ENCODE results near the gene ZNF485.
"Not testable (repeated sequence)": the region's sequence is repeated elsewhere in the genome, so short reads cannot be mapped to it uniquely, and the experiment has no call there.

The ZNF485 gene

GRCh38 chr10:43606323-43607198, at the start of gene ZNF485:
Gene ZNF485 (plus strand): TSS chr10:43606438. CDS start chr10:43607051, 613 bp downstream.
- DNase-seq: peak; percentile 23

- no peak for DNase-seq
Observed at GRCh38 chr10:43557214-43557613, 49.0 kb upstream of the ZNF485 start.

- DNase-seq: no peak
Observed at GRCh38 chr10:43569681-43570080, 36.6 kb upstream of the ZNF485 start.

GRCh38 chr10:43570971-43571370, 35.3 kb upstream of the ZNF485 start:
- DNase-seq: no peak

- no peak for DNase-seq
Observed at GRCh38 chr10:43573250-43574000, 32.8 kb upstream of the ZNF485 start.

- no peak for DNase-seq
Observed at GRCh38 chr10:43574001-43574892, 32.0 kb upstream of the ZNF485 start, which contains the start of gene ZNF239. Gene ZNF239 (minus strand): TSS chr10:43574616. CDS start chr10:43558079, 16,537 bp downstream.

- DNase-seq: no peak
Observed at GRCh38 chr10:43574906-43575305, 31.3 kb upstream of the ZNF485 start.

- DNase-seq: no peak
Observed at GRCh38 chr10:43576062-43576461, 30.2 kb upstream of the ZNF485 start.

- no peak for DNase-seq
Observed at GRCh38 chr10:43576580-43576979, 29.7 kb upstream of the ZNF485 start.

- DNase-seq: no peak
Observed at GRCh38 chr10:43584051-43584450, 22.2 kb upstream of the ZNF485 start.

GRCh38 chr10:43585046-43585445, 21.2 kb upstream of the ZNF485 start:
- DNase-seq: no peak

GRCh38 chr10:43585981-43586729, 20.1 kb upstream of the ZNF485 start:
- no peak for DNase-seq

- not testable (repeated sequence) for DNase-seq
Observed at GRCh38 chr10:43586730-43587115, 19.5 kb upstream of the ZNF485 start.

- DNase-seq: no peak
Observed at GRCh38 chr10:43591303-43591904, 14.8 kb upstream of the ZNF485 start.

GRCh38 chr10:43594944-43595589, 11.2 kb upstream of the ZNF485 start:
- no peak for DNase-seq

GRCh38 chr10:43595739-43596298, 10.4 kb upstream of the ZNF485 start:
- DNase-seq: no peak

- DNase-seq: no peak
Observed at GRCh38 chr10:43596546-43596945, 9.7 kb upstream of the ZNF485 start.

- no peak for DNase-seq
Observed at GRCh38 chr10:43598446-43598845, 7.8 kb upstream of the ZNF485 start.

- no peak for DNase-seq
Observed at GRCh38 chr10:43599333-43599732, 6.9 kb upstream of the ZNF485 start.

- not testable (repeated sequence) for DNase-seq
Observed at GRCh38 chr10:43601576-43601975, 4.7 kb upstream of the ZNF485 start.

- no peak for DNase-seq
Observed at GRCh38 chr10:43605850-43606322, 352 bp upstream of the ZNF485 start.
